Peyer's patch (tissue), 4 donors: ENCODE results near the gene KRT78.

Experiments
- POLR2A ChIP-seq, 2 donors: fragments of 450-650 bp; IDR thresholded peaks; one replicate each; pipeline ENCODE4 v1.5.1; 2017; ENCODE audit warnings: antibody characterized with exemption in 2 of 2, mild to moderate bottlenecking in 2 of 2, moderate library complexity in 2 of 2
- TF ChIP-seq, protein P1 (sequence below), 6 experiments: fragments of 450-650 bp in 4 of 6; fragments of 200-600 bp in 2 of 6; sonication (generic) in 1 of 6; IDR thresholded peaks; one replicate each; pipeline ENCODE4 v1.5.1; 2017 to 2019; ENCODE audit warnings: antibody characterized with exemption in 6 of 6, mild to moderate bottlenecking in 3 of 6, moderate library complexity in 1 of 6

DNA sequence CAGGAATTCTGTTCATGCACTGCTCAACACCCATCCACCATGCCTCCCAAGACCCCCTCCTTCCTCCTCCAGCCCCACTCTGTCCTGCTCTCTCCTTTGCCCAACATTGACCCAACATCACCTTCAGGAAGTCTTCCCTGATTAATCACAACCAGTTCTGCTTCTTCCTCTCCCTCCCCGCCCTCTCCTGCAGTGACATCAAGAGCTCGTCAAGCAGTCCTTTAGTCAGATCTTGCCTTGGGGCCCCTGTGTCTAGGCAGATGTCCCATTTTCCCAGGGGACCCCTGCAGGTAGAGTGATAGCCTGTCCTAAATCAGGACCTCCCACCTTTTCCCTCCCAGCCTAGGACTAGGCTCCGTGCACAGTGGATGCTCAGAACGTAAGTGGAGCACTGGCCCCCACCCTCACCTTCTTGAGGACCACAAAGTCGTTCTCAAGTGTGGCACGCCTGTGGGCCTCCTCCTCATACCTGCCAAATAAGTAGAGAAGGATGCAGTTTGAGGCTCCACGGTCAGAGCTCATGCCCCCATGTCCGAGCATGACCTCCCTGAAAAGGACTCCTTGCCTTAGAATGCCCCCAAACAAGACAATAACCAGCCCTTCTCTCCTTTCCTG lies 2.3 kb downstream of the KRT78 start:
- no peak for TF ChIP-seq POLR2A (IDR thresholded peaks at IDR 0.05)
- TF ChIP-seq, protein P1, sequence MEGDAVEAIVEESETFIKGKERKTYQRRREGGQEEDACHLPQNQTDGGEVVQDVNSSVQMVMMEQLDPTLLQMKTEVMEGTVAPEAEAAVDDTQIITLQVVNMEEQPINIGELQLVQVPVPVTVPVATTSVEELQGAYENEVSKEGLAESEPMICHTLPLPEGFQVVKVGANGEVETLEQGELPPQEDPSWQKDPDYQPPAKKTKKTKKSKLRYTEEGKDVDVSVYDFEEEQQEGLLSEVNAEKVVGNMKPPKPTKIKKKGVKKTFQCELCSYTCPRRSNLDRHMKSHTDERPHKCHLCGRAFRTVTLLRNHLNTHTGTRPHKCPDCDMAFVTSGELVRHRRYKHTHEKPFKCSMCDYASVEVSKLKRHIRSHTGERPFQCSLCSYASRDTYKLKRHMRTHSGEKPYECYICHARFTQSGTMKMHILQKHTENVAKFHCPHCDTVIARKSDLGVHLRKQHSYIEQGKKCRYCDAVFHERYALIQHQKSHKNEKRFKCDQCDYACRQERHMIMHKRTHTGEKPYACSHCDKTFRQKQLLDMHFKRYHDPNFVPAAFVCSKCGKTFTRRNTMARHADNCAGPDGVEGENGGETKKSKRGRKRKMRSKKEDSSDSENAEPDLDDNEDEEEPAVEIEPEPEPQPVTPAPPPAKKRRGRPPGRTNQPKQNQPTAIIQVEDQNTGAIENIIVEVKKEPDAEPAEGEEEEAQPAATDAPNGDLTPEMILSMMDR (IDR thresholded peaks at IDR 0.05) = no peak
